ENCODE results near the gene PTGIS.

GRCh38 chr20:49468412-49468811 lies 99.5 kb downstream of the PTGIS start:
- TF ChIP-seq CTCF (IDR thresholded peaks at IDR 0.05) (no peak), POLR2A (IDR thresholded peaks at IDR 0.05) (no peak)

Measured in esophagus squamous epithelium (tissue), 4 donors.